GM10266 (cell line): ENCODE data around the gene TC2N.
A peak's percentile ranks its signal among the peaks of the same experiment; 100 is the strongest.

ENCODE experiments used
- DNase-seq: peaks from one replicate; pipeline ENCODE4 v3.0.0; 2012; ENCODE audit errors: extremely low spot score
- CTCF ChIP-seq: IDR thresholded peaks from 2 replicates; pipeline ENCODE4 v1.5.1; 2012; ENCODE audit warnings: mild to moderate bottlenecking, low read depth; ENCODE audit not compliant: control insufficient read depth, insufficient read depth; ENCODE audit errors: missing control alignments

TC2N gene

GRCh38 chr14:91897106-91897701, 29.9 kb upstream of the TC2N start:
- TF ChIP-seq CTCF, result no peak
- no peak for DNase-seq

- no peak for TF ChIP-seq CTCF
- no peak for DNase-seq
These were observed 29.1 kb upstream of the TC2N start for GRCh38 chr14:91896419-91896818.

GRCh38 chr14:91893669-91894068, 26.3 kb upstream of the TC2N start:
- no peak for TF ChIP-seq CTCF
- no peak for DNase-seq

- peak; percentile 56 for TF ChIP-seq CTCF
- peak; percentile 50 for DNase-seq
These were observed 25.7 kb upstream of the TC2N start for GRCh38 chr14:91893007-91893406.

- no peak for DNase-seq
- no peak for TF ChIP-seq CTCF
These were observed 24.4 kb upstream of the TC2N start for GRCh38 chr14:91891721-91892220.

GRCh38 chr14:91891101-91891500, 23.8 kb upstream of the TC2N start:
- DNase-seq, result no peak

More at GRCh38 chr14:91891101-91891500, 23.8 kb upstream of the TC2N start:
- no peak for TF ChIP-seq CTCF
